ENCODE results near the gene SH2D3C.

SH2D3C gene

DNA sequence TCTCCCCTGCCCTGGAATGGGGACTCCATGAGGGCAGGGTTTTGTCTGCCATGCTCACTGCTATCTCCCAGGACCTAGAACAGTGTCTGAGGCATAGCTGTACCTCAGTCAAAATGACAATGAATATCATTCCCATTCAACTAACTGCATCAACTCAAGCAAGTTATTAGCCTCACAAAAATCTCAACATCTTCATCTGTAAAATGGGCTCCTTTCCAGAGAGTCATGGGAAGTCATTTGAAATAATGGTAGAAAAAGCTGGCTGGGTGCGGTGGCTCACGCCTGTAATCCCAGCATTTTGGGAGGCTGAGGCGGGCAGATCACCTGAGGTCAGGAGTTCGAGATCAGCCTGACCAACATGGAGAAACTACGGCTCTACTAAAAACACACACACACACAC lies 9.4 kb downstream of the SH2D3C start:
- Histone ChIP-seq H3K36me3 (ENCODE audit: control insufficient read depth in 2 of 2, insufficient read depth in 1 of 2, low read length in 2 of 2) (no peaks in the 10 kb centered on the region), H3K4me1 (ENCODE audit: control insufficient read depth, insufficient read depth, low read length) (no peaks in the 10 kb centered on the region), H3K4me3 (ENCODE audit: low read depth, low read length) (no peak overlapping the region), H3K27ac (ENCODE audit: extremely low read depth, low read depth, low read length) (no peak overlapping the region), H3K9me3 (ENCODE audit: control insufficient read depth, insufficient read depth, low read depth, low read length) (no peaks in the 10 kb centered on the region)
- no peak for TF ChIP-seq ZXDB (tag by site-specific recombination; IDR thresholded peaks at IDR 0.05)
- no peak for TF ChIP-seq ZNF658 (tag by site-specific recombination; IDR thresholded peaks at IDR 0.05)
- TF ChIP-seq, protein P1, sequence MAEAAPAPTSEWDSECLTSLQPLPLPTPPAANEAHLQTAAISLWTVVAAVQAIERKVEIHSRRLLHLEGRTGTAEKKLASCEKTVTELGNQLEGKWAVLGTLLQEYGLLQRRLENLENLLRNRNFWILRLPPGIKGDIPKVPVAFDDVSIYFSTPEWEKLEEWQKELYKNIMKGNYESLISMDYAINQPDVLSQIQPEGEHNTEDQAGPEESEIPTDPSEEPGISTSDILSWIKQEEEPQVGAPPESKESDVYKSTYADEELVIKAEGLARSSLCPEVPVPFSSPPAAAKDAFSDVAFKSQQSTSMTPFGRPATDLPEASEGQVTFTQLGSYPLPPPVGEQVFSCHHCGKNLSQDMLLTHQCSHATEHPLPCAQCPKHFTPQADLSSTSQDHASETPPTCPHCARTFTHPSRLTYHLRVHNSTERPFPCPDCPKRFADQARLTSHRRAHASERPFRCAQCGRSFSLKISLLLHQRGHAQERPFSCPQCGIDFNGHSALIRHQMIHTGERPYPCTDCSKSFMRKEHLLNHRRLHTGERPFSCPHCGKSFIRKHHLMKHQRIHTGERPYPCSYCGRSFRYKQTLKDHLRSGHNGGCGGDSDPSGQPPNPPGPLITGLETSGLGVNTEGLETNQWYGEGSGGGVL (tag by site-specific recombination; IDR thresholded peaks at IDR 0.05): no peak
- no peak for TF ChIP-seq OSR2 (tag by site-specific recombination; IDR thresholded peaks at IDR 0.05)
- no peak for TF ChIP-seq SP2 (tag by site-specific recombination; IDR thresholded peaks at IDR 0.05)
- no peak for TF ChIP-seq ZNF112 (tag by site-specific recombination; IDR thresholded peaks at IDR 0.05)
- no peak for TF ChIP-seq ZNF48 (tag by site-specific recombination; IDR thresholded peaks at IDR 0.05)
- TF ChIP-seq ZFP3 (tag by site-specific recombination; IDR thresholded peaks at IDR 0.05; ENCODE audit: low read depth): no peak
- no peak for TF ChIP-seq BCL11B (tag by site-specific recombination; IDR thresholded peaks at IDR 0.05; ENCODE audit: low read depth)
- TF ChIP-seq, protein P2, sequence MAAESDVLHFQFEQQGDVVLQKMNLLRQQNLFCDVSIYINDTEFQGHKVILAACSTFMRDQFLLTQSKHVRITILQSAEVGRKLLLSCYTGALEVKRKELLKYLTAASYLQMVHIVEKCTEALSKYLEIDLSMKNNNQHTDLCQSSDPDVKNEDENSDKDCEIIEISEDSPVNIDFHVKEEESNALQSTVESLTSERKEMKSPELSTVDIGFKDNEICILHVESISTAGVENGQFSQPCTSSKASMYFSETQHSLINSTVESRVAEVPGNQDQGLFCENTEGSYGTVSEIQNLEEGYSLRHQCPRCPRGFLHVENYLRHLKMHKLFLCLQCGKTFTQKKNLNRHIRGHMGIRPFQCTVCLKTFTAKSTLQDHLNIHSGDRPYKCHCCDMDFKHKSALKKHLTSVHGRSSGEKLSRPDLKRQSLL (tag by site-specific recombination; IDR thresholded peaks at IDR 0.05): no peak
- CTCF ChIA-PET: interaction anchor here (1.8 to 3.1 kb wide), 2 partner anchors 16 to 100 kb away, joined by 4 to 14 read pairs; partner anchors contain the start of gene CDK9
- POLR2A ChIA-PET: no interaction called here

GRCh38 chr9:127768698-127769097 lies 9.8 kb downstream of the SH2D3C start:
- POLR2A ChIA-PET: no interaction called here
- TF ChIP-seq ZNF184 (tag by site-specific recombination; IDR thresholded peaks at IDR 0.05) (no peak), ZNF350 (tag by site-specific recombination; IDR thresholded peaks at IDR 0.05) (no peak), ZBTB8A (tag by site-specific recombination; IDR thresholded peaks at IDR 0.05) (no peak), ZNF596 (tag by site-specific recombination; IDR thresholded peaks at IDR 0.05) (no peak), ZFP37 (tag by site-specific recombination; IDR thresholded peaks at IDR 0.05) (no peak), ZBTB21 (tag by site-specific recombination; IDR thresholded peaks at IDR 0.05) (no peak), GLI4 (tag by site-specific recombination; IDR thresholded peaks at IDR 0.05) (no peak), ZNF175 (tag by site-specific recombination; IDR thresholded peaks at IDR 0.05) (no peak), BCL11A (tag by site-specific recombination; IDR thresholded peaks at IDR 0.05; ENCODE audit: low read depth) (no peak), ZNF544 (tag by site-specific recombination; IDR thresholded peaks at IDR 0.05) (no peak), ZNF157 (tag by site-specific recombination; IDR thresholded peaks at IDR 0.05) (no peak)
- TF ChIP-seq, protein P3, sequence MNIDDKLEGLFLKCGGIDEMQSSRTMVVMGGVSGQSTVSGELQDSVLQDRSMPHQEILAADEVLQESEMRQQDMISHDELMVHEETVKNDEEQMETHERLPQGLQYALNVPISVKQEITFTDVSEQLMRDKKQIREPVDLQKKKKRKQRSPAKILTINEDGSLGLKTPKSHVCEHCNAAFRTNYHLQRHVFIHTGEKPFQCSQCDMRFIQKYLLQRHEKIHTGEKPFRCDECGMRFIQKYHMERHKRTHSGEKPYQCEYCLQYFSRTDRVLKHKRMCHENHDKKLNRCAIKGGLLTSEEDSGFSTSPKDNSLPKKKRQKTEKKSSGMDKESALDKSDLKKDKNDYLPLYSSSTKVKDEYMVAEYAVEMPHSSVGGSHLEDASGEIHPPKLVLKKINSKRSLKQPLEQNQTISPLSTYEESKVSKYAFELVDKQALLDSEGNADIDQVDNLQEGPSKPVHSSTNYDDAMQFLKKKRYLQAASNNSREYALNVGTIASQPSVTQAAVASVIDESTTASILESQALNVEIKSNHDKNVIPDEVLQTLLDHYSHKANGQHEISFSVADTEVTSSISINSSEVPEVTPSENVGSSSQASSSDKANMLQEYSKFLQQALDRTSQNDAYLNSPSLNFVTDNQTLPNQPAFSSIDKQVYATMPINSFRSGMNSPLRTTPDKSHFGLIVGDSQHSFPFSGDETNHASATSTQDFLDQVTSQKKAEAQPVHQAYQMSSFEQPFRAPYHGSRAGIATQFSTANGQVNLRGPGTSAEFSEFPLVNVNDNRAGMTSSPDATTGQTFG (tag by site-specific recombination; IDR thresholded peaks at IDR 0.05; ENCODE audit: borderline replicate concordance): no peak
- TF ChIP-seq, protein P4, sequence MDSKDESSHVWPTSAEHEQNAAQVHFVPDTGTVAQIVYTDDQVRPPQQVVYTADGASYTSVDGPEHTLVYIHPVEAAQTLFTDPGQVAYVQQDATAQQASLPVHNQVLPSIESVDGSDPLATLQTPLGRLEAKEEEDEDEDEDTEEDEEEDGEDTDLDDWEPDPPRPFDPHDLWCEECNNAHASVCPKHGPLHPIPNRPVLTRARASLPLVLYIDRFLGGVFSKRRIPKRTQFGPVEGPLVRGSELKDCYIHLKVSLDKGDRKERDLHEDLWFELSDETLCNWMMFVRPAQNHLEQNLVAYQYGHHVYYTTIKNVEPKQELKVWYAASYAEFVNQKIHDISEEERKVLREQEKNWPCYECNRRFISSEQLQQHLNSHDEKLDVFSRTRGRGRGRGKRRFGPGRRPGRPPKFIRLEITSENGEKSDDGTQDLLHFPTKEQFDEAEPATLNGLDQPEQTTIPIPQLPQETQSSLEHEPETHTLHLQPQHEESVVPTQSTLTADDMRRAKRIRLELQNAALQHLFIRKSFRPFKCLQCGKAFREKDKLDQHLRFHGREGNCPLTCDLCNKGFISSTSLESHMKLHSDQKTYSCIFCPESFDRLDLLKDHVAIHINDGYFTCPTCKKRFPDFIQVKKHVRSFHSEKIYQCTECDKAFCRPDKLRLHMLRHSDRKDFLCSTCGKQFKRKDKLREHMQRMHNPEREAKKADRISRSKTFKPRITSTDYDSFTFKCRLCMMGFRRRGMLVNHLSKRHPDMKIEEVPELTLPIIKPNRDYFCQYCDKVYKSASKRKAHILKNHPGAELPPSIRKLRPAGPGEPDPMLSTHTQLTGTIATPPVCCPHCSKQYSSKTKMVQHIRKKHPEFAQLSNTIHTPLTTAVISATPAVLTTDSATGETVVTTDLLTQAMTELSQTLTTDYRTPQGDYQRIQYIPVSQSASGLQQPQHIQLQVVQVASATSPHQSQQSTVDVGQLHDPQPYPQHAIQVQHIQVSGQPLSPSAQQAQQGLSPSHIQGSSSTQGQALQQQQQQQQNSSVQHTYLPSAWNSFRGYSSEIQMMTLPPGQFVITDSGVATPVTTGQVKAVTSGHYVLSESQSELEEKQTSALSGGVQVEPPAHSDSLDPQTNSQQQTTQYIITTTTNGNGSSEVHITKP (tag by site-specific recombination; IDR thresholded peaks at IDR 0.05): no peak

More at GRCh38 chr9:127768698-127769097, 9.8 kb downstream of the SH2D3C start:
- Histone ChIP-seq H3K4me3 (ENCODE audit: low read depth, low read length) (no peak overlapping the region), H3K27ac (ENCODE audit: extremely low read depth, low read depth, low read length) (no peak overlapping the region), H3K4me1 (ENCODE audit: control insufficient read depth, insufficient read depth, low read length) (no peaks in the 10 kb centered on the region), H3K36me3 (ENCODE audit: control insufficient read depth in 2 of 2, insufficient read depth in 1 of 2, low read length in 2 of 2) (no peaks in the 10 kb centered on the region), H3K9me3 (ENCODE audit: control insufficient read depth, insufficient read depth, low read depth, low read length) (no peaks in the 10 kb centered on the region)
- CTCF ChIA-PET: interaction anchor here (1.8 to 3.1 kb wide), 2 partner anchors 16 to 101 kb away, joined by 4 to 14 read pairs; partner anchors contain the start of gene CDK9

Measured in HEK293 (cell line).